Activated CD8-positive, alpha-beta memory T cell treated with anti-CD3 and anti-CD28 coated beads, Interleukin-2, amount 50 U/mL, for 24 hours (primary cell): ENCODE results near the gene OR4M1.
"Not testable (repeated sequence)": the region's sequence is repeated elsewhere in the genome, so short reads cannot be mapped to it uniquely, and the experiment has no call there.

Source experiments
- DNase-seq: peaks from one replicate; pipeline ENCODE4 v3.0.0-alpha.2; 2020; ENCODE audit errors: extremely low read depth

Gene OR4M1

DNA sequence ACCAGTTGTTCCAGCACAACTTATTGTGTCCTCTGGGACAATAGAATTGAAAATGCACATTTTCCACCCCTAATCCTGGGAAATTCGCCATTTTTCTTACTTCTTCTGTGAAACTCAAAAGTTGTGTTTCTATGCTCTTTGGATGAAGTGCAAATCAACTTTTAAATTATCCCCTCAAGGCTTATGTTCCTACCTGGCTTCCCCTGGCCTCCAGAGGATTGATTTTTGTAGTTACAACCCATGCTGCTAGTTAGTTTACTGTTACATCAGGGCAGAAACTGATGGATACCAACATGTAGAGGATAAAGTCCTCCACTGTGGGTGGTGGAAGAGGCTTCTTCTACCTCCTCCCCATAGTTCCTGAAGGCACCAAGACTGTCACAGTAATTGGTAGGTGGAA is at the start of gene OR4M1:
TSS of gene OR4M1 (plus strand) at position 301 of the 400 bp plus-strand sequence. CDS start 6,819 bp downstream, outside the sequence.
- not testable (repeated sequence) for DNase-seq

DNA sequence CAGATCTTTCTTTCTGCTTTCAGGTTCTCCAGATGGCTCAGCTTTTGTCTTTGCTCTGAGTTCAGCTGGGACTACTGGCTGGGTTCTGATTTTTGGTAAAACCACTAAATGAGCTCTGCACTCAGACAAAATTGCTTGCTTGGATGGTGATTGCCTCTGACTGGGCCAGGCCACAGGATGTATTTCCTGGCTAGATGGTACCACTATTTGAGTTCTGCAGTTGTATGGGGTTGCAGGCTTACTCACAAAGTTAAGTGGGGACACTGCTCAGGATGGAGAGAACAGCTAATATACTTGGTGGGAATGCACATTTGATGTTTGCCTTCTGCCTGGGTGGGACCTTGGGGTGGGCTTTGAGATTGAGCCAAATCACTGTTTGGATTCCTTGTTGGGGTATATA is 43.9 kb upstream of the OR4M1 start:
- DNase-seq, result no peak

DNA sequence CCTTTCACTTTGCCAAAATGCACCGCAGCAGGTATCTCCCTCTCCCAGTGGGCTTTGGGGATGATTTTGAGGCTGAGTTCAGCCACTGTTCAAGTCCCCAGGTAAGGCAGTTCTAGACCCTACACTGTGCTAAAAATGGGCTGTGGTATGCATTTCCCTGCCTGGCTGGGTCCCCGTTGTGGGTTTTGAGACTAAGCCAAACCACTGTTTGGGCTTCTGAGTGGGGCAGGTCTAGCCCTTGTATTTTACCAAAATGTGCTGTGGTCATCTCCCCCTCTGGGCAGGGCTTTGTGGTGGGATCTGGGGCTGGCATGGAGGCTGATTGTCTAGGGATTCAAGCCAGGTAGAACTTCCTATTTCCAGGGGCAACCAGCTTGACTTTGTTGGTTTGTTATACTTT is 43.5 kb upstream of the OR4M1 start:
- no peak for DNase-seq

GRCh38 chr14:19733893-19734292 is 39.4 kb upstream of the OR4M1 start:
- not testable (repeated sequence) for DNase-seq

DNA sequence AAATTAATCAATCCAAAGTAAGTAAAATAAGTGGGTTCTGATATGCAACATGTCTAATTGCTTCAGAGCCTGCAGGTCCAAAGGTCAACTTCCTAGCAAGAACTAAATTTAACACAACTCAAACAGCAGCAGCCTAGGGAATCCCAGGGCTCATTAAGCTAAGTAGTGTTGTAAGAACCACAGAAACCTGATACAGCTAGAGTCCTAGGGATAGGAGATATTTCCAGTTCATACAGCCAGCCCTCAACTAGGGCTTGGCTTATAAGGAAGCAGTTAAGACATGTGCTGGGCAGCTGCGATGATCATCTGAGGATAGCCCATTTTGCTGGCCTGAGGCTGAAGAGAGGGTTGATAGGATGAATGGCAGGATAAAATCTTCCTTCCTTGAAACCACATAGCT is 30.0 kb upstream of the OR4M1 start, which contains the start of gene OR4Q3:
TSS of gene OR4Q3 (plus strand) at position 316 of the 400 bp plus-strand sequence.
- no peak for DNase-seq

DNA sequence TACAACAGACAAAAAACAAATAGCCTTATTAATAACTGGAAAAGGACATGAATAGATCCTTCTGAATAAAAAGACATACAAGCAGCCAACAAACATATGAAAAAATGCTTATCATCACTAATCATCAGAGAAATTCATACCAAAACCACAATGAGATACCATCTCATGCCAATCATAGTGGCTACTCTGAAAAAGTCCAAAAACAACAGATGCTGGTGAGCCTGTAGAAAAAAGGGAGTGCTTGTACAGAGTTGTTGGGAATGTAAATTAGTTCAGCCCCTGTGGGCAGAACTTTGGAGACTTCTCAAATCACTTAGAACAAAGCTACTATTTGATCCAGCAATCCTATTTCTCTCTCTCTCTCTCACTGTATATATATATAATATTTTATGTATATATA is 21.0 kb upstream of the OR4M1 start:
- not testable (repeated sequence) for DNase-seq

GRCh38 chr14:19754172-19754571 is 19.1 kb upstream of the OR4M1 start:
- DNase-seq, result no peak

GRCh38 chr14:19771491-19771890 is 1.8 kb upstream of the OR4M1 start:
- not testable (repeated sequence) for DNase-seq

DNA sequence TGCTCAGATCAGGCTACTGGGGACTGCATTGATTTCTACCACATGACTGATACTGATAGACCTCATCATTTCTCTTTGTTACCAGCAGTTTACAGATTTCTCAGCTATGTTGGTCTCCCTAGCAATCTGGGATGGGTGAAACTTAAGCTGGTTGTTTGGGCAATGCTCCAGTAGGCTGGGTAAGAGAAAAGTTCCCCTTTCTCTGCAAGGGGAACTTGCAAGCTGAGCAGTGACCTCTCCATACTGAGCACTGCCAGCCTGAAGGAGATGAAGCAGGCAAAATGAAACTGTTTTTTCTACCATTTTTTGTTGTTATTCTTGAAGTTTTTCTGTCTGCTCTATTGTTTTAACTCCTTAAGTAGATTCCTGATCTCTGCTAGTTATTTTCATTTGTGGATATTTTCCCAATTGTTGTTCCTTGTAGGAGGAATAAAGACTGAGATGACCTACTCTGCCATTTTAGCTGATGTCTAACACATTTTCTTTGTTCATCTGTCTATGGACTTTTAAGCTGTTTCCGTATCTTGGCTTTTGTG is 1.3 kb upstream of the OR4M1 start:
- no peak for DNase-seq

DNA sequence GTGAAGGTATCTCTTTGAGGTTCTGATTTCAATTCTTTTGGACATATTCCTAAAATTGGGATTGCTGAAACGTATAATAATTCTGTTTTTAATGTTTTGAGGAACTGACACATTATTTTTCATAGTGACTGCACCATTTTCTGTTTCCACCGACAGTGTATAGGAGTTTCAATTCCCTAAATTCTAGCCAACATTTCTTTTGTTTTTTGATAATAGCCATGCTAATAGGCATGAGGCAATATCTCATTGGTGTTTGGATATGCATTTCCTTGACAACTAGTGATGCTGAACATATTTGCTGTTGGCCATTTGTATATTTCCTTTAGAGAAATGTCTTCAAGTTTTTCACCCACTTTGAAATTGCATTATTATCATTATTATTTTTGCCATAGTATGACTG is 850 bp upstream of the OR4M1 start:
- DNase-seq, result not testable (repeated sequence)

DNA sequence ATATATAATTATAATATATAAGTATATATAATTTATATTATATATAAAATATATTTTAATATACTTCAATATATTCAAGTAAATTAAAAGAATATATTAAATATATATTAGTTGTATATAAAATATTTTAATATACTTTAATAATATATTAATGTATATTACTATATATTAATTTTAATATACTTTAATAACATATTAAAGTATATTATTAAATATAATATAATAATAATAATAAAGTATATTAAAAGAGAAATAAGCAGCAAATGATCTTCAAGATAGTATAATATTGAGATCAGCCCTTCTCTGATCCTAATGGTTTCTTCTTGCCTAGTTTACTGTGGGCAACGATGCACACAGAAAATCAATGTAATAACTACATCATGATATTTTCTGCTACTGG is 2.3 kb downstream of the OR4M1 start:
- DNase-seq, result no peak

DNA sequence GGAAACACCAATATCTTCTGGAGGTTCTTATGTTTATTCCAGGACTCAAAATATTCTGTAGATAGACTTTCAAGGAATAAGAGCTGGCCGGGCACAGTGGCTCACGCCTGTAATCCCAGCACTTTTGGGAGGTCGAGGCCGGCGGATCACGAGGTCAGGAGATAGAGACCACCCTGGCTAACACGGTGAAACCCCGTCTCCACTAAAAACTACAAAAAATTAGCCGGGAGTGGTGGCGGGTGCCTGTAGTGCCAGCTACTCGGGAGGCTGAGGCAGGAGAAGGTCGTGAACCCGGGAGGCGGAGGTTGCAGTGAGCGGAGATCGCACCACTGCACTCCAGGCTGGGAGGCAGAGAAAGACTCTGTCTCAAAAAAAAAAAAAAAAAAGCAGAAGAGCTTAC is 12.5 kb downstream of the OR4M1 start:
- DNase-seq, result not testable (repeated sequence)

GRCh38 chr14:19787318-19787717 is 14.0 kb downstream of the OR4M1 start:
- DNase-seq, result not testable (repeated sequence)

- DNase-seq, result not testable (repeated sequence)
These were observed 14.8 kb downstream of the OR4M1 start for GRCh38 chr14:19788150-19788549.

GRCh38 chr14:19796520-19797108 is 23.3 kb downstream of the OR4M1 start:
- DNase-seq, result not testable (repeated sequence)

DNA sequence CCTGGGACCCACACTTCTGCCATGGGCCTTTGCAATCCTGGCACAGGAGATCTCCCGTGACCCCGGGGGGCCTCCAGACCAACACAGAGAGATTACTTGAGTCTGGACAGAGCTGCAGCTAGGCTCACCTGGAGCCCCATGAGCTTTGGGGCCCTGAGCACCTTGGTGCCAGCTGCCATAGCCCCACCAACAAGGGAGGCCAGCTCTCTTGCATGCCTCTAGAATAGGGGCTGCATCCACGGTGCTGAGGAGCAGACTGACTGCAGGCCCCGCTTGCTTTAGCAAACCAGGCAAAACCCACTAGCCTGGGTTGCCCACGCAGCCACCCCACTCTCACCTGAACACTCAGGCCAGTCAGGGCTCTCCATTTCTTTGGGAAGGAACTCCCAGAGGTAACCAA is 26.6 kb downstream of the OR4M1 start:
- DNase-seq, result no peak

DNA sequence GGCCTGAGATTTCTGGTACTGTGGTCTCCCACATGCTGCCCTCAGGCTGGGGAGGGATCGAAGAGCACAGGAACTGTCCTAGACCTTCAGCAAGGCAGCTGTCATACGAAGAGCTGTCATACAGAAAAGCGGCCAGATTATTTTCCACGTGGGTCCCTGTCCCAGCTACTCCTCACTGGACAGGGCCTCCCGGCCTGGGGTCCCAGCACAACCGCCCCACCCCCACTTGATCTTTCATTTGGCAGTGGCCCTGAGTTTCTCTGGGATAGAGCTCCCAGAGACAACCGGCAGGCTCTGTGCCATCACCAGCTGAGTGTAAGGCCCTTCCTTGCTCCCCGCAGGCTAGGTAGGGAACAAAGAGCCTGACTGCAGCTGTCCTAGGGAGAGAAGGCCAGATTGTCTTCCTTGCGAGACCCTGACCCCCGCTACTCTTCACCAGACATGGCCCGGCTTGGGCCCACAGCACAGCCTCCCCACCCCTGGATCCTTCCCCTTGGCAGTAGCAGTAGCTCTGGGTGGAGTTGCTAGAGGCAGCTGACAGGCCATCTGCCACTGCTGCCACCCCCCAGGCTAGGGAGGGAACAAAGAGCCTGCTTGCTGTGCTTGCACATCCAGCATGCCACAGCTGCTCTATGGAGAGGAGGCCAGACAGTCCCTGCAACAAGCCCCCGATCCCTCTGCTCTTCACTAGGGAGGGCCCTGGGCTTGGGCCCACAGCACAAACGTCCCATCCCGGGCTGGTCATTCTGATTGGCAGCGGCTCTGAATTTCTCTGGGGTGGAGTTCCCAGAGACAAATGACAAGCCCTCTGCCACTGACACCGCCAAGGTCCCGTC is 27.2 kb downstream of the OR4M1 start:
- DNase-seq, result no peak

DNA sequence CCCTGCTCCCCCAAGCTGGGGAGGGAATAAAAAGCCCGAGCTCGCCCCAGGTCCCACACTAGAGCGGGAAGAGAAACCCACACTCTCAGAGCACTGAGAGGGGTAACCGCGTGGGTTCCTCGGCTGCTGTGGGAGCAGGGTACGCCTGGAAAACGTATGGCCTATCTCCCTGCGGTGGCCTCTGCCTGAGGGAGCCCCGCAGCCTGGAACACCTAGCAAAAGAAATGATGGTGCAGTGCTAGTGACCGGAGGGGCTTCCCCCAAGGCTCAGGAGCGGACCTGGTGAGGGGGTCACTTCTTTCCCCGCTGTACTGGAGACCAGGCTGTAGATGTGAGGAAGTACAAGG is 27.8 kb downstream of the OR4M1 start:
- no peak for DNase-seq

DNA sequence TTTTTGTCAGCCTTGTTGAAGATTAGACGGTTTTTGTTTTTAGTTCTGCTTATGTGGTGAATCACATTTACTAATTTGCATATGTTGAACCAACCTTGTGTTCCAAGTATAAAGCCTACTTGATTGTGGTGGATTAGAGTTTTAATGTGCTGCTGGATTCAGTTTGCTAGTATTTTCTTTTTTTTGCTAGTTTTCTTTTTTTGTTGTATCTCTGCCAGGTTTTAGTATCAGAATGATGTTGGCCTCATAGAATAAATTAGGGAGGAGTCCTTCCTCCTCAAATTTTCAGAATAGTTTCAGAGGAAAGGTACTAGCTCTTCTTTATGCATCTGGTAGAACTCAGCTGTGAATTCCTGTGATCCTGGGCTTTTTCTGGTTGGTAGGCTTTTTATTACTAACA is 30.2 kb downstream of the OR4M1 start, which contains the start of gene OR4N2:
TSS of gene OR4N2 (plus strand) at position 301 of the 400 bp plus-strand sequence. CDS start 23,679 bp downstream, outside the sequence.
- DNase-seq, result not testable (repeated sequence)

- not testable (repeated sequence) for DNase-seq
These were observed 40.0 kb downstream of the OR4M1 start for GRCh38 chr14:19813171-19813920.

GRCh38 chr14:19819879-19820278 is 46.6 kb downstream of the OR4M1 start:
- DNase-seq, result not testable (repeated sequence)

DNA sequence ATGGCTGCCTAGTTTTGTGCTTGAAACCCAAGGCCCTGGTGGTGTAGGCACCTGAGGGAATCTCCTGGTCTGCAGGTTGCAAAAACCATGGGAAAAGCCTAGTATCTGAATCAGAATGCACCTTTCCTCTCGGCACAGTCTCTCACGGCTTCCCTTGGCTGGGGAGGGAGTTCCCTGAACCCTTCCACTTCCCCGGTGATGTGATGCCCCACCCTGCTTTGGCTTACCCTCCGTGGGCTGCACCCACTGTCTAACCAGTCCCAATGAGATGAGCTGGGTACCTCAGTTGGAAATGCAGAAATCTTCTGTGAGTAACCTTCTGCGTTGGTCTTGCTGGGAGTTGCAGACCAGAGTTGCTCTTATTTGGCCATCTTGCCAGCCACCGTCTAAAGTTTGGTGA is 47.7 kb downstream of the OR4M1 start:
- not testable (repeated sequence) for DNase-seq
